ENCODE data around the gene CCR8.

Gene CCR8, protein sequence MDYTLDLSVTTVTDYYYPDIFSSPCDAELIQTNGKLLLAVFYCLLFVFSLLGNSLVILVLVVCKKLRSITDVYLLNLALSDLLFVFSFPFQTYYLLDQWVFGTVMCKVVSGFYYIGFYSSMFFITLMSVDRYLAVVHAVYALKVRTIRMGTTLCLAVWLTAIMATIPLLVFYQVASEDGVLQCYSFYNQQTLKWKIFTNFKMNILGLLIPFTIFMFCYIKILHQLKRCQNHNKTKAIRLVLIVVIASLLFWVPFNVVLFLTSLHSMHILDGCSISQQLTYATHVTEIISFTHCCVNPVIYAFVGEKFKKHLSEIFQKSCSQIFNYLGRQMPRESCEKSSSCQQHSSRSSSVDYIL

DNA sequence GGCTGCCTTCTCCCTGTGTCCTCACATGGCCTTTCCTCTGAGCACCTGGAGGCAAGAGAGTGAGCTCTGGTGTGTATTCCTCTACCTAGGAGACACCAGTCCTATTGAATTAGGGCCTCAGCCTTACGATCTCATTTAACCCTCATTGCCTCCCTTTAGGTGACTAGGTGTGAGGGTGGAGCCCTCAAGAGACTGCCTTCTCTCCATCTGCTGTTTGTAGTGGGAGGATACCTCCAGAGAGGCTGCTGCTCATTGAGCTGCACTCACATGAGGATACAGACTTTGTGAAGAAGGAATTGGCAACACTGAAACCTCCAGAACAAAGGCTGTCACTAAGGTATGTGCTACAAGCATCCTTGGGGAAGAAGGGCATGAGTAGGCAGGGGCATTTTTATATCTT is at the start of gene CCR8:
CCR8 (plus strand) TSS at position 217 of the 400 bp plus-strand sequence. CDS start 2,623 bp downstream, outside the sequence.
- DNase-seq (ENCODE audit: low read depth in 2 of 2), result no peak

DNA sequence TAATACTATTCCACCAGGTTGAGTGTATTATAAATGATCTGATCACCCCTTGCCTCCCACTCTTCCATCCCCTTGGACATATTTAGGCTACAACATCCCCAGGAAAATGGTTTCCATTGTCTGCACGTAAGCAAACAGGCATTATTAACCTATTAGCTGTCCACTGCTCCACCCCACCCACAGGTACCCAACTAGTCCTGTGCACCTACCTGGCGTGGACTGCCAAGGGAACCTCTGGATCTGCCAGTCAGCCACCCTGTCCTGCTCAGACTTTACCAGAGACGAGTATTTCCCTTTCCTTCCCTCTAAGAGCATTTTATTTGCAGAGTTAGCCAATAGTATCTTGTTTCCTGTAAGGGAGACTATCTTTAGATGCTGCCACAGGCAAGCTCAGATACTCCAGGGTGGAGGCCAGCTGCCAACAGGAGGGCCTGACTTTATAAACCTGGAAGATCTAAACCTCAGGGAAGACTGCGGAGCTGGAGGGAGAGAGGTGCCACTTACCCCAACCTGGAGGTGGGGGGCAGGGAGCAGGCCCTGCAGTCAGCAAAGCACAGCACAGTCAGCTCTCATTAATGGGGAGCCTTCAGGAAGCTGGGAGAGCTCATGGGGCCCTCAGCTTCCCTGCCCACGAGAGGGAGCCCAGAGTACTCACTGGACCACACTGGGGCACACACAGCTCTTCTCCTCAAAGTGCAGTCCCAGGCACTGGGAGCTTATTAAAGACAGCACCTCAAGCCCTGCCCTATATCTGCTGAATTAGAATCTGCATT is 49.6 kb upstream of the CCR8 start, which contains the start of gene CX3CR1:
CX3CR1 (minus strand) TSS at position 292 of the 773 bp plus-strand sequence. CDS start 13,527 bp downstream, outside the sequence.
- DNase-seq (ENCODE audit: low read depth in 2 of 2), result no peak

- no peak for DNase-seq (ENCODE audit: low read depth in 2 of 2)
Observed at GRCh38 chr3:39280571-39280970, 48.9 kb upstream of the CCR8 start.

- DNase-seq (ENCODE audit: low read depth in 2 of 2), result no peak
Observed at GRCh38 chr3:39281533-39281932, 48.0 kb upstream of the CCR8 start.

- DNase-seq (ENCODE audit: low read depth in 2 of 2), result no peak
Observed at GRCh38 chr3:39282057-39282456, 47.5 kb upstream of the CCR8 start.

- no peak for DNase-seq (ENCODE audit: low read depth in 2 of 2)
Observed at GRCh38 chr3:39284457-39284881, 45.0 kb upstream of the CCR8 start.

GRCh38 chr3:39285332-39285731 is 44.2 kb upstream of the CCR8 start:
- DNase-seq (ENCODE audit: low read depth in 2 of 2), result no peak

GRCh38 chr3:39286771-39287170 is 42.7 kb upstream of the CCR8 start:
- DNase-seq (ENCODE audit: low read depth in 2 of 2), result no peak

- DNase-seq (ENCODE audit: low read depth in 2 of 2), result no peak
Observed at GRCh38 chr3:39287216-39288164, 42.0 kb upstream of the CCR8 start.

GRCh38 chr3:39288300-39288808 is 41.2 kb upstream of the CCR8 start:
- peak; percentile 69 to 74 for DNase-seq (ENCODE audit: low read depth in 2 of 2)

GRCh38 chr3:39289107-39289506 is 40.4 kb upstream of the CCR8 start:
- no peak for DNase-seq (ENCODE audit: low read depth in 2 of 2)

- no peak for DNase-seq (ENCODE audit: low read depth in 2 of 2)
Observed at GRCh38 chr3:39290255-39290654, 39.3 kb upstream of the CCR8 start.

GRCh38 chr3:39291903-39292329 is 37.6 kb upstream of the CCR8 start:
- DNase-seq (ENCODE audit: low read depth in 2 of 2), result peak; percentile 65 to 68

- DNase-seq (ENCODE audit: low read depth in 2 of 2), result no peak
Observed at GRCh38 chr3:39292961-39293360, 36.5 kb upstream of the CCR8 start.

DNA sequence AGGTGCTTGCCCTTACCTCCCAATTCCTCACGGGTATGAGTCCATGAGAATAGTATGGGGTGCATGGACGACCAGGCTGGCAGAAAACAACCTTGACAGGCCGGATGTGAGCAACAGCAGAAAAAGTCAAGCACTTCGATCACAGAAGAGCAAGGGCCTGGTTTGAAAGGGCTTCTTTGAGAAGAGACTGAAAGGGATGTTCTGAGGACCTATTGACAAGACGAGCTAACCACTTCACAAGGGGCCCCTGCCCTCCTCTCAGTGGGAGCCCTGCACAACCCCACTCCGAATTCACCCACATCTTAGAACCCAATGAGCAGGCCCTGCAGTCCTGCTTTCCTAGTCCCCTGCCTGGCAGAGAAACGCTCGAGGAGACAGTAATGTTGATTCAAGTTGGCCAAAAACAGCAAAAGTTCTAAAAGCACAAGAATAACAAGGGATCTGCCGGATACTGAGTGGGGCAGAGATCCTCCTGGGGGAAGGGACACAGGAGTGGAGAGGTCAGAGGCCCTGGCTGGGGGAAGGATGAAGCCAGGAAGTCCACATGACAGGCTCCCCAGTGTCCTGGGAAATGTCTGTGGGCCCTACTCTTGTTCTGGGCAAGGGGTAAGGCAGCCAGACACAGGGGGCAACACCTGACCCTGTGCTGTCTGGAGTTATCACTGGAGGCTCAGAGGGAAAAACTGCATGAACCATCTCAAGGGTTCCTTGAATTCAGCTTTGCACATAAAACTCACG is 34.9 kb upstream of the CCR8 start:
- no peak for DNase-seq (ENCODE audit: low read depth in 2 of 2)

GRCh38 chr3:39295184-39295775 is 34.2 kb upstream of the CCR8 start:
- no peak for DNase-seq (ENCODE audit: low read depth in 2 of 2)

GRCh38 chr3:39296197-39297077 is 33.1 kb upstream of the CCR8 start:
- DNase-seq (ENCODE audit: low read depth in 2 of 2), result no peak

GRCh38 chr3:39299279-39299678 is 30.2 kb upstream of the CCR8 start:
- no peak for DNase-seq (ENCODE audit: low read depth in 2 of 2)

GRCh38 chr3:39302178-39302577 is 27.3 kb upstream of the CCR8 start:
- DNase-seq (ENCODE audit: low read depth in 2 of 2), result no peak

Measured in activated CD4-positive, alpha-beta T cell treated with anti-CD3 and anti-CD28 coated beads for 24 hours (primary cell).